ENCODE data around the gene TMEM178A.

- TF ChIP-seq EP300 (IDR thresholded peaks at IDR 0.05) = no peak
- TF ChIP-seq EHF (CRISPR knock-in tag; IDR thresholded peaks at IDR 0.05) = no peak
- TF ChIP-seq CTCF (IDR thresholded peaks at IDR 0.05) = no peak
- no peak for TF ChIP-seq KDM1A (IDR thresholded peaks at IDR 0.05; ENCODE audit: low read depth)
- TF ChIP-seq RNF2 (IDR thresholded peaks at IDR 0.05; ENCODE audit: borderline replicate concordance, low read depth) = no peak
- TF ChIP-seq CEBPB (IDR thresholded peaks at IDR 0.05) = no peak
- no peak for TF ChIP-seq CHD4 (IDR thresholded peaks at IDR 0.05; ENCODE audit: borderline replicate concordance)
- TF ChIP-seq USF2 (IDR thresholded peaks at IDR 0.05) = no peak
- TF ChIP-seq RARB (CRISPR knock-in tag; IDR thresholded peaks at IDR 0.05) = no peak
- TF ChIP-seq RAD21 (conservative IDR thresholded peaks at IDR 0.05 in 1 of 2, IDR thresholded peaks at IDR 0.05 in 1 of 2) = no peak
- no peak for TF ChIP-seq ZC3H11A (IDR thresholded peaks at IDR 0.05)
- no peak for TF ChIP-seq E2F6 (IDR thresholded peaks at IDR 0.05; ENCODE audit: borderline replicate concordance, low read depth)
These were observed 67.5 kb downstream of the TMEM178A start for GRCh38 chr2:39733070-39733674.
